Lower leg skin (tissue), 3 donors: ENCODE measurements around the gene BIRC7.

Experiments
- CTCF ChIP-seq, 3 donors: fragments of 450-650 bp; IDR thresholded peaks; one replicate each; pipeline ENCODE4 v1.5.1; 2016; ENCODE audit warnings: antibody characterized with exemption in 3 of 3, mild to moderate bottlenecking in 3 of 3, moderate library complexity in 2 of 3
- POLR2A ChIP-seq, 2 donors: fragments of 450-650 bp; IDR thresholded peaks; one replicate each; pipeline ENCODE4 v1.6.1; 2016 to 2017; ENCODE audit warnings: antibody characterized with exemption in 2 of 2, mild to moderate bottlenecking in 1 of 2, moderate library complexity in 1 of 2

GRCh38 chr20:63202021-63202420, 33.7 kb upstream of the BIRC7 start:
- TF ChIP-seq POLR2A (IDR thresholded peaks at IDR 0.05) (no peak), CTCF (IDR thresholded peaks at IDR 0.05) (no peak)
